PFSK-1 (cell line): ENCODE data around the gene CCDC188.

Experiments
- FOXP2 ChIP-seq: optimal IDR thresholded peaks from 2 replicates; pipeline ENCODE3; 2011; ENCODE audit warnings: borderline replicate concordance, control low read depth, inconsistent platforms; ENCODE audit not compliant: insufficient read depth; ENCODE audit errors: extremely low read length, extremely low read depth
- POLR2AphosphoS5 ChIP-seq: IDR thresholded peaks from 2 replicates; pipeline ENCODE4 v1.6.1; 2012; ENCODE audit warnings: low read depth, mild to moderate bottlenecking, control low read depth, low read length, moderate library complexity
- SIN3A ChIP-seq: IDR thresholded peaks from 2 replicates; pipeline ENCODE4 v1.6.1; 2012; ENCODE audit warnings: mild to moderate bottlenecking, low read length, moderate library complexity, borderline replicate concordance; ENCODE audit not compliant: insufficient read depth
- TAF1 ChIP-seq: IDR thresholded peaks from 2 replicates; pipeline ENCODE4 v1.6.1; 2012; ENCODE audit warnings: low read length, control low read depth, borderline replicate concordance; ENCODE audit not compliant: insufficient read depth
- TF ChIP-seq, protein P1 (sequence below), 2 experiments: IDR thresholded peaks; 2 replicates each; pipeline versions ENCODE4 v1.6.1 to v1.8.0; 2011 to 2012; ENCODE audit warnings: low read depth in 2 of 2, low read length in 2 of 2, control low read depth in 1 of 2, inconsistent platforms in 1 of 2, mild to moderate bottlenecking in 1 of 2, moderate library complexity in 1 of 2; ENCODE audit not compliant: insufficient read depth in 1 of 2

Gene CCDC188

DNA sequence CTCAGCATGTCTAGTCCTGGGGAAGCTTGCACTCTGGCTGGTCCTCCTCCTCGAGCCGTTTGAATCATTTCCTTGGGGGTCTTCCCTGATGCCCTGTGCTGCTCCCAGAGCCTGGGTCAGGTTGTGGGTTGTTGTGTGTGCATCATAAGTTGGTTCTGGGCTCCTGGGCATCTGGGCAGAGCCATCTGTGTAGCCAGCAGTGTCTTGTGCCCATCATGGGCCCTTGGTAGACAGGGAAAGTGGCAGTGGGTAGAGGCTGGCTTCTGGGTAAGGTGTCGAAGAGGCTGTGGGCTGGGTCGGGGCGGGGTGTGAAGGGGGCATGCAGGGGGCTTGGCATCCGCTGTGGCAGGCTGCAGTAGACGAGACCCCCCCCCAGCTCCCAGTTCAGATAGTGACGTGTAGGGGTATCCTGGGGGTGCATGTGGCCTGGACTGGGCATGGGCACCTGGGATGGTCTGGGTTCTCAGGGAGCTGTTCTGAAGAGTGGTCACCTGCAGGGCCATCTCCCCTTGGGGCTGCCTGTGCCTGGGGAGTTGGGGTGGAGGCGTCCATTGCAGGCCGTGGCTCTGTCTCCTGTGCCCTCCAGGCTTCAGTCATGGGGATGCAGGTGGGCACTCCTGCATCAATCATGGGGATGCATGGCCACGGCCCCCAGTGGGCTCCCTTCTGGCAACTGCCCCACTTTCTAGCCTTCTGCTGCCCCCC is 26.6 kb downstream of the CCDC188 start:
- TF ChIP-seq, protein P1, sequence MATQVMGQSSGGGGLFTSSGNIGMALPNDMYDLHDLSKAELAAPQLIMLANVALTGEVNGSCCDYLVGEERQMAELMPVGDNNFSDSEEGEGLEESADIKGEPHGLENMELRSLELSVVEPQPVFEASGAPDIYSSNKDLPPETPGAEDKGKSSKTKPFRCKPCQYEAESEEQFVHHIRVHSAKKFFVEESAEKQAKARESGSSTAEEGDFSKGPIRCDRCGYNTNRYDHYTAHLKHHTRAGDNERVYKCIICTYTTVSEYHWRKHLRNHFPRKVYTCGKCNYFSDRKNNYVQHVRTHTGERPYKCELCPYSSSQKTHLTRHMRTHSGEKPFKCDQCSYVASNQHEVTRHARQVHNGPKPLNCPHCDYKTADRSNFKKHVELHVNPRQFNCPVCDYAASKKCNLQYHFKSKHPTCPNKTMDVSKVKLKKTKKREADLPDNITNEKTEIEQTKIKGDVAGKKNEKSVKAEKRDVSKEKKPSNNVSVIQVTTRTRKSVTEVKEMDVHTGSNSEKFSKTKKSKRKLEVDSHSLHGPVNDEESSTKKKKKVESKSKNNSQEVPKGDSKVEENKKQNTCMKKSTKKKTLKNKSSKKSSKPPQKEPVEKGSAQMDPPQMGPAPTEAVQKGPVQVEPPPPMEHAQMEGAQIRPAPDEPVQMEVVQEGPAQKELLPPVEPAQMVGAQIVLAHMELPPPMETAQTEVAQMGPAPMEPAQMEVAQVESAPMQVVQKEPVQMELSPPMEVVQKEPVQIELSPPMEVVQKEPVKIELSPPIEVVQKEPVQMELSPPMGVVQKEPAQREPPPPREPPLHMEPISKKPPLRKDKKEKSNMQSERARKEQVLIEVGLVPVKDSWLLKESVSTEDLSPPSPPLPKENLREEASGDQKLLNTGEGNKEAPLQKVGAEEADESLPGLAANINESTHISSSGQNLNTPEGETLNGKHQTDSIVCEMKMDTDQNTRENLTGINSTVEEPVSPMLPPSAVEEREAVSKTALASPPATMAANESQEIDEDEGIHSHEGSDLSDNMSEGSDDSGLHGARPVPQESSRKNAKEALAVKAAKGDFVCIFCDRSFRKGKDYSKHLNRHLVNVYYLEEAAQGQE (IDR thresholded peaks at IDR 0.05; ENCODE audit: insufficient read depth in 1 of 2, low read depth in 2 of 2, low read length in 2 of 2), result no peak
- TF ChIP-seq POLR2AphosphoS5 (no peak), SIN3A (no peak), FOXP2 (no peak), TAF1 (no peak)

DNA sequence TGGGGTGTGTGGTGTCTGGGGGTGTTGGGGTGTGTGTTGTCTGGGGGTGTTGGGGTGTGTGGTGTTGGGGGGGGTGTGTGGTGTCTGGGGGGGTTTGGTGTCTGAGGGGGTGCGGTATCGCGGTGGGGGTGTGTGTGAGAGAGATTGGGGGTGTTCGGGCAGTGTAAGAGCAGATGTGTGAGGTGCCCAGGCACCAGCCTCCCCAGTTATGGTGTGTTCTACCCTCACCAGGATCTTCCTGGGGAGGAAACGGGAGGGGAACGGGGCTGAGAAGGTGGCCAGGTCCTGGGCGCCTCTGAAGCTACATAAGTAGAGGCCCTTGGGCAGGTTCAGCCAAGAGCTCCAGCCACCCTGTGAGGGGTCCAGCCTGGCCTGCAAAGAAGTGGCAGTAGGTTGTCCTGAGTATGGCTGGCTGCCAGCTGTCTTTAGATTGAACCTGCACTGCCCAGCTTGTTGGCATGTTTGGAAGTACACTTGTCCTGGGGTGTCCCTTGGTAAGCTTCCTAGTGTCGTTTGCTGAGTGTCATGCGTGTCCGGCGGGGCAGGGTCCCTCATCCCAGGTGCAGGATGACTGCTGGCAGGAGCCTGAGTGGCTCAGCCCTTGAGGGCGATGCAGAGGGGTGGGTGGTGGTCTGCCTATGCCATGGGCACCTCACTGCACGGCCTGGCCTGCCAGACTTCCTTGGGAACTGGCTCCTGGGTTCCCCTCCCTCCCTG is 27.3 kb downstream of the CCDC188 start:
- TF ChIP-seq POLR2AphosphoS5 (no peak), TAF1 (no peak), SIN3A (no peak), FOXP2 (no peak)
- TF ChIP-seq, protein P1 (IDR thresholded peaks at IDR 0.05; ENCODE audit: insufficient read depth in 1 of 2, low read depth in 2 of 2, low read length in 2 of 2), result no peak

DNA sequence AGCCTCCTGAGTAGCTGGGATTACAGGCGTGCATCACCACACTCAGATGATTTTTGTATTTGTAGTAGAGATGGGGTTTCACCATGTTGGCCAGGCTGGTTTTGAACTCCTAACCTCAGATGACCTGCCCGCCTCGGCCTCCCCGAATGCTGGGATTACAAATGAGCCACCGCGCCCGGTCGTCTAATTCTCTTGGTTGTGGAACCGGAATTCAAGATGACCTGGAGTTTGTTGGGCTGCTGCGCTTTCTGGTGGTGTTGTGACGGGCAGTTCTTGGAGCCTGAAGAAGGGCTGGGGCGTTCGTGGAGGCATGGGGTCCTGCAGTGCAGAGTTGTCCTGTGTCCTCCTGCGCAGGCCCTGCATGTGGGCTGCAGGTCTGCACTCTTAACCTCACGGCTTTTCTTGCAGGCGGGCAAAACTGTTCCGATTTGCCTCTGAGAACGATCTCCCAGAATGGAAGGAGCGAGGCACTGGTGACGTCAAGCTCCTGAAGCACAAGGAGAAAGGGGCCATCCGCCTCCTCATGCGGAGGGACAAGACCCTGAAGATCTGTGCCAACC is 28.9 kb downstream of the CCDC188 start:
- TF ChIP-seq FOXP2, result no peak
- TF ChIP-seq TAF1, result no peak
- TF ChIP-seq POLR2AphosphoS5, result no peak
- TF ChIP-seq, protein P1 (IDR thresholded peaks at IDR 0.05; ENCODE audit: insufficient read depth in 1 of 2, low read depth in 2 of 2, low read length in 2 of 2), result no peak

DNA sequence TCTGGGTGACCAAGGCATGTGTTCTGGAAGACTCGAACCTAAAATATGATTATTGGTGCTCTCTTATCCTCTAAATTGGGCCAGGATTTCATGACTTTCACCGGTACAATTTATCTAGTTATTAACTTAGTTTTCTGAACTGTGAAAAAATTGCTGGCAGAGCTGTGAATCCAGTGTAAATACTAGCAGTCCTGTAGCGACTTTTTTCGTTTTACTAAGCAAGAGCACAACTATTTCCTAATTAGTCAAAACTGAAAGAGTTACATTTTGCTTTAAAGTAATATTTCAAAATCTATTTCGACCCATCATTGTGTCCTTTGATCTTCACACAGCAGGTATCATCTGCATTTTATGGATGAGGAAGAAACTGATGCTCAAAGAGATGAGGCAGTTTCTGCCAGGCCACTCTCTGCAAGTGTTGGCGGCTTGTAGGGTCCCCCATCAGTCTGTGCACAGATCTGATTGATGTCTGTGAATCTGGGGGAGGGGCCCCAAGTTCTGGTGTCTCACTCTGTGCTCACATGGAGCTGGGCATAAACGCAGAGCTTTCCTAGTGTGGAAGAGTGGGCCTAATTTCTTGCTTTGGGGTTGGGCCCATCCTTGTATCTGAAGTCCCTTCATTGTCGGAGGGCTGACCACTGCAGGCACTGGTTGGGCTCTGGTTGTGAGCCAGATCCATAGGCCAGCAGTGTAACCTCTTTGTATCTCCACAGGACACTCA is 32.4 kb downstream of the CCDC188 start:
- TF ChIP-seq, protein P1 (IDR thresholded peaks at IDR 0.05; ENCODE audit: insufficient read depth in 1 of 2, low read depth in 2 of 2, low read length in 2 of 2), result no peak
- no peak; the same call in 1 of the 2 replicates for TF ChIP-seq POLR2AphosphoS5
- TF ChIP-seq FOXP2, result no peak
- TF ChIP-seq TAF1, result no peak
- TF ChIP-seq SIN3A, result no peak
